HG03025 (cell line): ENCODE measurements around the gene ADAMTSL1.

ENCODE experiments used
- ATAC-seq: cut with Tn5 transposase; IDR thresholded peaks from one replicate; pipeline ENCODE4 v1.9.1; 2021; ENCODE audit warnings: mild to moderate bottlenecking, moderate library complexity; ENCODE audit not compliant: unreplicated experiment, low FRiP score

ADAMTSL1 gene

GRCh38 chr9:18955626-18956025, 481.7 kb downstream of the ADAMTSL1 start:
- ATAC-seq, result no peak
